ENCODE results near the gene EHMT1.

- TF ChIP-seq BHLHE40 (IDR thresholded peaks at IDR 0.05; ENCODE audit: borderline replicate concordance) (no peak), SUZ12 (IDR thresholded peaks at IDR 0.05) (no peak), FOXM1 (IDR thresholded peaks at IDR 0.05; ENCODE audit: borderline replicate concordance) (no peak)
Measured at GRCh38 chr9:137762414-137763061, 143.7 kb downstream of the EHMT1 start.

All from HEK293T (cell line).